WTC11 (cell line): Measurements from ENCODE around the gene GPC5. TPM values are rescaled to one million over a fixed set of nuclear protein-coding genes. Genes with fewer than 3 reads are reported as not detected.

Experiments used
- ATAC-seq: fragments of 200-7000 bp; cut with Tn5 transposase; 2 replicates; pipeline ENCODE4 v1.10.0; 2021; ENCODE audit warnings: mild to moderate bottlenecking, moderate library complexity
- CTCF ChIA-PET: fragments of 300-600 bp; sonication (Branson Sonifier 250); formaldehyde crosslinking; loops from one replicate; lab custom pipeline; 2021; ENCODE audit warnings: antibody characterized with exemption; lab: Charles Lee
- POLR2A ChIA-PET: fragments of 350-600 bp; sonication (Branson Sonifier 250); formaldehyde crosslinking; loops from one replicate; lab custom pipeline; 2021; ENCODE audit warnings: antibody characterized with exemption; lab: Charles Lee
- DNase-seq: peaks from one replicate; pipeline ENCODE4 v3.0.0; 2021; ENCODE audit warnings: low spot score
- H3K27ac Mint-ChIP-seq: 2 replicates; pipeline ENCODE4 v1.8.0; 2021; ENCODE audit warnings: mixed read lengths
- H3K27me3 Mint-ChIP-seq: 2 replicates; pipeline ENCODE4 v1.8.0; 2021; ENCODE audit warnings: low read depth, mild to moderate bottlenecking, moderate library complexity, mixed read lengths
- H3K36me3 Mint-ChIP-seq: 2 replicates; pipeline ENCODE4 v1.8.0; 2021; ENCODE audit warnings: mixed read lengths
- H3K4me1 Mint-ChIP-seq: 2 replicates; pipeline ENCODE4 v1.8.0; 2022; ENCODE audit warnings: mixed read lengths
- H3K4me3 Mint-ChIP-seq: 2 replicates; pipeline ENCODE4 v1.8.0; 2021; ENCODE audit warnings: mild to moderate bottlenecking, moderate library complexity, mixed read lengths
- H3K9me3 Mint-ChIP-seq: 2 replicates; pipeline ENCODE4 v1.8.0; 2021; ENCODE audit warnings: mixed read lengths
- CREM ChIP-seq: sonication (generic); formaldehyde crosslinking; IDR thresholded peaks from 2 replicates; pipeline ENCODE4 v1.8.1; 2022; ENCODE audit warnings: mild to moderate bottlenecking, missing genetic modification reagents, moderate library complexity
- FOXJ3 ChIP-seq: sonication (generic); formaldehyde crosslinking; IDR thresholded peaks from 2 replicates; pipeline ENCODE4 v1.9.0; 2021; ENCODE audit warnings: missing genetic modification reagents, mild to moderate bottlenecking, borderline replicate concordance
- FOXK1 ChIP-seq: sonication (generic); formaldehyde crosslinking; IDR thresholded peaks from 2 replicates; pipeline ENCODE4 v1.8.0; 2022; ENCODE audit warnings: mild to moderate bottlenecking, moderate library complexity, missing genetic modification reagents
- IRF2 ChIP-seq: sonication (generic); formaldehyde crosslinking; IDR thresholded peaks from 2 replicates; pipeline ENCODE4 v1.8.0; 2022; ENCODE audit warnings: low read depth, missing genetic modification reagents, borderline replicate concordance
- NFE2L1 ChIP-seq: sonication (generic); formaldehyde crosslinking; IDR thresholded peaks from 2 replicates; pipeline ENCODE4 v1.8.1; 2023; ENCODE audit warnings: missing genetic modification reagents
- NR1H2 ChIP-seq: sonication (generic); formaldehyde crosslinking; IDR thresholded peaks from 2 replicates; pipeline ENCODE4 v1.9.0; 2021; ENCODE audit warnings: mild to moderate bottlenecking, moderate library complexity, missing genetic modification reagents
- NR2C2 ChIP-seq: sonication (generic); formaldehyde crosslinking; IDR thresholded peaks from 2 replicates; pipeline ENCODE4 v1.8.0; 2022; ENCODE audit warnings: mild to moderate bottlenecking, missing genetic modification reagents
- TCF7 ChIP-seq: sonication (generic); formaldehyde crosslinking; IDR thresholded peaks from 2 replicates; pipeline ENCODE4 v1.8.0; 2022; ENCODE audit warnings: mild to moderate bottlenecking, low read depth, missing genetic modification reagents, moderate library complexity
- ZNF671 ChIP-seq: fragments of 250-450 bp; sonication (Bioruptor Pico); IDR thresholded peaks from 2 replicates; pipeline ENCODE4 v1.8.0; 2021; ENCODE audit warnings: mild to moderate bottlenecking
- total RNA-seq: library from RNA; stranded (reverse); gene quantifications from 3 replicates; pipeline ENCODE4 v1.2.3, GENCODE V29; 2021
- TF ChIP-seq, protein P1 (sequence below): fragments of 250-450 bp; sonication (Bioruptor Pico); IDR thresholded peaks from 2 replicates; pipeline ENCODE4 v2.1.2; 2022; ENCODE audit warnings: mild to moderate bottlenecking, moderate library complexity
- TF ChIP-seq, protein P2 (sequence below): sonication (generic); formaldehyde crosslinking; IDR thresholded peaks from 2 replicates; pipeline ENCODE4 v1.8.1; 2022; ENCODE audit warnings: missing genetic modification reagents, borderline replicate concordance
- TF ChIP-seq, protein P3 (sequence below): fragments of 250-450 bp; sonication (Bioruptor Pico); IDR thresholded peaks from 2 replicates; pipeline ENCODE4 v1.8.0; 2021; ENCODE audit warnings: mild to moderate bottlenecking
- TF ChIP-seq, protein P4 (sequence below): sonication (generic); formaldehyde crosslinking; conservative IDR thresholded peaks from 2 replicates; pipeline ENCODE4 v1.8.1; 2023; ENCODE audit warnings: mild to moderate bottlenecking, low read depth, missing genetic modification reagents, moderate library complexity
- TF ChIP-seq, protein P5 (sequence below): sonication (generic); formaldehyde crosslinking; IDR thresholded peaks from 2 replicates; pipeline ENCODE4 v1.8.1; 2022; ENCODE audit warnings: low read depth, missing genetic modification reagents, borderline replicate concordance
- TF ChIP-seq, protein P6 (sequence below): sonication (generic); formaldehyde crosslinking; IDR thresholded peaks from 2 replicates; pipeline ENCODE4 v1.8.0; 2022; ENCODE audit warnings: mild to moderate bottlenecking, missing genetic modification reagents

Gene GPC5
- total RNA-seq, 1 experiment from 2014 or later = 0.46 TPM

DNA sequence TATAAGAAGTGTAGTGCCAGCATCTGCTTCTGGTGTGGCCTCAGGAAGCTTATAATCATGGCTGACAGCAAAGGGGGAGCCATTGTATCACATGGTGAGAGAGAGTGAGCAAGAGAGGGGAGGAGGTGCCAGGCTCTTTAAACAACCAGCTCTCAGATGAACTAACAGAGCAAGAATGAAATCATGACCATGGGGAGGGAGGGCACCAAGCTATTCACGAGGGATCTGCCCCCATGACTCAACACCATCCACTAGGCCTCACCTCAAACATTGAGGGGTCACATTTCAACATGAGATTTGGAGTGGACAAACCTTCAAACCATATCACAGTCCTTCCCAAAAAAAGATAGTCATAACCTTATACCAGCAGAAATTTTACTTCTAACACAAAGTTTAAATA, 174.0 kb downstream of the GPC5 start:
- CTCF ChIA-PET = no interaction called here
- Mint-ChIP-seq H3K27me3 (no peaks in the 10 kb centered on the region), H3K4me3 (no peak overlapping the region), H3K9me3 (peaks cover 3% of the 10 kb centered on the region; the same call in 1 of the 2 replicates), H3K4me1 (no peaks in the 10 kb centered on the region), H3K36me3 (no peaks in the 10 kb centered on the region), H3K27ac (no peak overlapping the region)
- ATAC-seq (no peak), DNase-seq (no peak)
- POLR2A ChIA-PET = no interaction called here
- TF ChIP-seq, protein P1, sequence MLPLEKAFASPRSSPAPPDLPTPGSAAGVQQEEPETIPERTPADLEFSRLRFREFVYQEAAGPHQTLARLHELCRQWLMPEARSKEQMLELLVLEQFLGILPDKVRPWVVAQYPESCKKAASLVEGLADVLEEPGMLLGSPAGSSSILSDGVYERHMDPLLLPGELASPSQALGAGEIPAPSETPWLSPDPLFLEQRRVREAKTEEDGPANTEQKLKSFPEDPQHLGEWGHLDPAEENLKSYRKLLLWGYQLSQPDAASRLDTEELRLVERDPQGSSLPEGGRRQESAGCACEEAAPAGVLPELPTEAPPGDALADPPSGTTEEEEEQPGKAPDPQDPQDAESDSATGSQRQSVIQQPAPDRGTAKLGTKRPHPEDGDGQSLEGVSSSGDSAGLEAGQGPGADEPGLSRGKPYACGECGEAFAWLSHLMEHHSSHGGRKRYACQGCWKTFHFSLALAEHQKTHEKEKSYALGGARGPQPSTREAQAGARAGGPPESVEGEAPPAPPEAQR (CRISPR knock-in tag) = no peak
- TF ChIP-seq, protein P2, sequence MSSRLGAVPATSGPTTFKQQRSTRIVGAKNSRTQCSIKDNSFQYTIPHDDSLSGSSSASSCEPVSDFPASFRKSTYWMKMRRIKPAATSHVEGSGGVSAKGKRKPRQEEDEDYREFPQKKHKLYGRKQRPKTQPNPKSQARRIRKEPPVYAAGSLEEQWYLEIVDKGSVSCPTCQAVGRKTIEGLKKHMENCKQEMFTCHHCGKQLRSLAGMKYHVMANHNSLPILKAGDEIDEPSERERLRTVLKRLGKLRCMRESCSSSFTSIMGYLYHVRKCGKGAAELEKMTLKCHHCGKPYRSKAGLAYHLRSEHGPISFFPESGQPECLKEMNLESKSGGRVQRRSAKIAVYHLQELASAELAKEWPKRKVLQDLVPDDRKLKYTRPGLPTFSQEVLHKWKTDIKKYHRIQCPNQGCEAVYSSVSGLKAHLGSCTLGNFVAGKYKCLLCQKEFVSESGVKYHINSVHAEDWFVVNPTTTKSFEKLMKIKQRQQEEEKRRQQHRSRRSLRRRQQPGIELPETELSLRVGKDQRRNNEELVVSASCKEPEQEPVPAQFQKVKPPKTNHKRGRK (CRISPR knock-in tag) = no peak
- TF ChIP-seq FOXJ3 (CRISPR knock-in tag) = no peak
- TF ChIP-seq, protein P3, sequence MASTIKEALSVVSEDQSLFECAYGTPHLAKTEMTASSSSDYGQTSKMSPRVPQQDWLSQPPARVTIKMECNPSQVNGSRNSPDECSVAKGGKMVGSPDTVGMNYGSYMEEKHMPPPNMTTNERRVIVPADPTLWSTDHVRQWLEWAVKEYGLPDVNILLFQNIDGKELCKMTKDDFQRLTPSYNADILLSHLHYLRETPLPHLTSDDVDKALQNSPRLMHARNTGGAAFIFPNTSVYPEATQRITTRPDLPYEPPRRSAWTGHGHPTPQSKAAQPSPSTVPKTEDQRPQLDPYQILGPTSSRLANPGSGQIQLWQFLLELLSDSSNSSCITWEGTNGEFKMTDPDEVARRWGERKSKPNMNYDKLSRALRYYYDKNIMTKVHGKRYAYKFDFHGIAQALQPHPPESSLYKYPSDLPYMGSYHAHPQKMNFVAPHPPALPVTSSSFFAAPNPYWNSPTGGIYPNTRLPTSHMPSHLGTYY (CRISPR knock-in tag) = no peak
- TF ChIP-seq NFE2L1 (CRISPR knock-in tag) = no peak
- no peak for TF ChIP-seq FOXK1
- TF ChIP-seq IRF2 = no peak
- TF ChIP-seq, all 79 proteins: peak for 0

DNA sequence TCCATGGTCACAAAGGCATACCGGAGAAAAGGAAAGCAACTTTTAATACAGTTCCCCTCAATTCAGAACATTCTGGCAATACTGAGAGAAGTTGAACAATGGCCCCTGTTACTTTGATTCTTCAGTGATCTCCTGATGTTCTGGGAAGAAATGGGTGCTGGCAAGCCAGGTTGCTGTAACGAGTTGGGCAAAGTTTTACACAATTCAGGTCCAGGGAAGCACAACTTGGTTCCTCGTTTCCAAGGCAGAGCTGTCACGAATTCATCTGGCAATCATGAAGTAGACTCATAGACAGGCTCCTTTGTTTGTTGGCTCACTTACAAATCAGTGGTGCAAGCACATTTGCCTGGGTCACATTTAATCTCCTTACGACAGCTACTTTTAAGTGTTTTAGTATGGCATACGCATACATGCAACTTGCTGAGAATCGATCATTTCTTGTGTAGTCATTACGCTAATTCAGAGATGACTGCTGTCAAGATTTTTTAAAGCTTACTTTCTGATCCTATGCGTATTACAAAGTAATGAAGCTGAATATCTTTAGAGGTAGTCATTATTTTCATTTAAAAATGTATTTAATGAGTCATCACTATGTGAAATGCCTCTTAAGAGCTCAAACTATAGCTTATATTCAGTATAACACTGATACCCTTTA, 174.7 kb downstream of the GPC5 start:
- POLR2A ChIA-PET = no interaction called here
- TF ChIP-seq, protein P4, sequence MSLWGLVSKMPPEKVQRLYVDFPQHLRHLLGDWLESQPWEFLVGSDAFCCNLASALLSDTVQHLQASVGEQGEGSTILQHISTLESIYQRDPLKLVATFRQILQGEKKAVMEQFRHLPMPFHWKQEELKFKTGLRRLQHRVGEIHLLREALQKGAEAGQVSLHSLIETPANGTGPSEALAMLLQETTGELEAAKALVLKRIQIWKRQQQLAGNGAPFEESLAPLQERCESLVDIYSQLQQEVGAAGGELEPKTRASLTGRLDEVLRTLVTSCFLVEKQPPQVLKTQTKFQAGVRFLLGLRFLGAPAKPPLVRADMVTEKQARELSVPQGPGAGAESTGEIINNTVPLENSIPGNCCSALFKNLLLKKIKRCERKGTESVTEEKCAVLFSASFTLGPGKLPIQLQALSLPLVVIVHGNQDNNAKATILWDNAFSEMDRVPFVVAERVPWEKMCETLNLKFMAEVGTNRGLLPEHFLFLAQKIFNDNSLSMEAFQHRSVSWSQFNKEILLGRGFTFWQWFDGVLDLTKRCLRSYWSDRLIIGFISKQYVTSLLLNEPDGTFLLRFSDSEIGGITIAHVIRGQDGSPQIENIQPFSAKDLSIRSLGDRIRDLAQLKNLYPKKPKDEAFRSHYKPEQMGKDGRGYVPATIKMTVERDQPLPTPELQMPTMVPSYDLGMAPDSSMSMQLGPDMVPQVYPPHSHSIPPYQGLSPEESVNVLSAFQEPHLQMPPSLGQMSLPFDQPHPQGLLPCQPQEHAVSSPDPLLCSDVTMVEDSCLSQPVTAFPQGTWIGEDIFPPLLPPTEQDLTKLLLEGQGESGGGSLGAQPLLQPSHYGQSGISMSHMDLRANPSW (CRISPR knock-in tag) = no peak
- TF ChIP-seq NR1H2 (CRISPR knock-in tag) = no peak
- no peak for TF ChIP-seq CREM
- no peak for TF ChIP-seq ZNF671 (CRISPR knock-in tag)
- no peak for TF ChIP-seq TCF7 (CRISPR knock-in tag)
- TF ChIP-seq NR2C2 (CRISPR knock-in tag) = no peak
- TF ChIP-seq, protein P5, sequence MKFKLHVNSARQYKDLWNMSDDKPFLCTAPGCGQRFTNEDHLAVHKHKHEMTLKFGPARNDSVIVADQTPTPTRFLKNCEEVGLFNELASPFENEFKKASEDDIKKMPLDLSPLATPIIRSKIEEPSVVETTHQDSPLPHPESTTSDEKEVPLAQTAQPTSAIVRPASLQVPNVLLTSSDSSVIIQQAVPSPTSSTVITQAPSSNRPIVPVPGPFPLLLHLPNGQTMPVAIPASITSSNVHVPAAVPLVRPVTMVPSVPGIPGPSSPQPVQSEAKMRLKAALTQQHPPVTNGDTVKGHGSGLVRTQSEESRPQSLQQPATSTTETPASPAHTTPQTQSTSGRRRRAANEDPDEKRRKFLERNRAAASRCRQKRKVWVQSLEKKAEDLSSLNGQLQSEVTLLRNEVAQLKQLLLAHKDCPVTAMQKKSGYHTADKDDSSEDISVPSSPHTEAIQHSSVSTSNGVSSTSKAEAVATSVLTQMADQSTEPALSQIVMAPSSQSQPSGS (CRISPR knock-in tag) = no peak
- TF ChIP-seq, protein P6, sequence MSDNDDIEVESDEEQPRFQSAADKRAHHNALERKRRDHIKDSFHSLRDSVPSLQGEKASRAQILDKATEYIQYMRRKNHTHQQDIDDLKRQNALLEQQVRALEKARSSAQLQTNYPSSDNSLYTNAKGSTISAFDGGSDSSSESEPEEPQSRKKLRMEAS (CRISPR knock-in tag) = no peak
- CTCF ChIA-PET = interaction anchor here (1.3 kb wide), 1 partner anchor 74 kb away, joined by 3 read pairs; no protein-coding TSS in a partner anchor
- no peak overlapping the region for H3K4me3 Mint-ChIP-seq
- H3K27ac Mint-ChIP-seq = no peak overlapping the region
- peaks cover 3% of the 10 kb centered on the region; the same call in 1 of the 2 replicates for H3K9me3 Mint-ChIP-seq
- H3K4me1 Mint-ChIP-seq = no peaks in the 10 kb centered on the region
- ATAC-seq = no peak
- no peaks in the 10 kb centered on the region for H3K27me3 Mint-ChIP-seq
- no peak for DNase-seq
- no peaks in the 10 kb centered on the region for H3K36me3 Mint-ChIP-seq
